Measurements from ENCODE around the gene ADAD2.

GRCh38 chr16:84229471-84229870, 38.5 kb downstream of the ADAD2 start:
- TF ChIP-seq CTCF (IDR thresholded peaks at IDR 0.05) (no peak), ZFX (IDR thresholded peaks at IDR 0.05; ENCODE audit: borderline replicate concordance) (no peak)

Data from 22Rv1 (cell line).